RWPE2 (cell line): ENCODE measurements around the gene OR4X2.

Experiments used
- ATAC-seq: fragments of 200-7000 bp; cut with Tn5 transposase; 3 replicates; pipeline ENCODE4 v1.9.1; 2021; ENCODE audit warnings: low read depth
- DNase-seq: peaks from one replicate; pipeline ENCODE4 v3.0.0-alpha.2; 2020; ENCODE audit warnings: low spot score
- H3K27ac ChIP-seq: fragments of 450-650 bp; 2 replicates; pipeline ENCODE4 v1.5.1; 2017; ENCODE audit warnings: mild to moderate bottlenecking; ENCODE audit not compliant: poor library complexity, severe bottlenecking
- H3K27me3 ChIP-seq: fragments of 250-450 bp; sonication (Bioruptor Pico); 2 replicates; pipeline ENCODE4 v1.5.1; 2021; ENCODE audit warnings: mild to moderate bottlenecking, moderate library complexity; ENCODE audit not compliant: insufficient read depth, poor library complexity, severe bottlenecking
- H3K36me3 ChIP-seq: fragments of 250-450 bp; sonication (Bioruptor Pico); 2 replicates; pipeline ENCODE4 v1.5.1; 2020; ENCODE audit warnings: low read depth, mild to moderate bottlenecking, moderate library complexity
- H3K4me1 ChIP-seq: fragments of 250-450 bp; sonication (Bioruptor Pico); 2 replicates; pipeline ENCODE4 v1.5.1; 2021; ENCODE audit warnings: mild to moderate bottlenecking, moderate library complexity; ENCODE audit not compliant: insufficient read depth, poor library complexity, severe bottlenecking
- H3K4me3 ChIP-seq: fragments of 250-450 bp; sonication (Bioruptor Pico); 2 replicates; pipeline ENCODE4 v1.5.1; 2021; ENCODE audit warnings: mild to moderate bottlenecking, moderate library complexity; ENCODE audit not compliant: severe bottlenecking
- H3K9me3 ChIP-seq: fragments of 250-450 bp; sonication (Bioruptor Pico); 2 replicates; pipeline ENCODE4 v1.5.1; 2021; ENCODE audit warnings: mild to moderate bottlenecking, moderate library complexity; ENCODE audit not compliant: severe bottlenecking
- TF ChIP-seq, protein P1 (sequence below): fragments of 450-650 bp; IDR thresholded peaks from one replicate; pipeline ENCODE4 v1.5.1; 2017; ENCODE audit warnings: mild to moderate bottlenecking, moderate library complexity; ENCODE audit not compliant: poor library complexity, severe bottlenecking

Gene OR4X2, protein sequence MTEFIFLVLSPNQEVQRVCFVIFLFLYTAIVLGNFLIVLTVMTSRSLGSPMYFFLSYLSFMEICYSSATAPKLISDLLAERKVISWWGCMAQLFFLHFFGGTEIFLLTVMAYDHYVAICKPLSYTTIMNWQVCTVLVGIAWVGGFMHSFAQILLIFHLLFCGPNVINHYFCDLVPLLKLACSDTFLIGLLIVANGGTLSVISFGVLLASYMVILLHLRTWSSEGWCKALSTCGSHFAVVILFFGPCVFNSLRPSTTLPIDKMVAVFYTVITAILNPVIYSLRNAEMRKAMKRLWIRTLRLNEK

DNA sequence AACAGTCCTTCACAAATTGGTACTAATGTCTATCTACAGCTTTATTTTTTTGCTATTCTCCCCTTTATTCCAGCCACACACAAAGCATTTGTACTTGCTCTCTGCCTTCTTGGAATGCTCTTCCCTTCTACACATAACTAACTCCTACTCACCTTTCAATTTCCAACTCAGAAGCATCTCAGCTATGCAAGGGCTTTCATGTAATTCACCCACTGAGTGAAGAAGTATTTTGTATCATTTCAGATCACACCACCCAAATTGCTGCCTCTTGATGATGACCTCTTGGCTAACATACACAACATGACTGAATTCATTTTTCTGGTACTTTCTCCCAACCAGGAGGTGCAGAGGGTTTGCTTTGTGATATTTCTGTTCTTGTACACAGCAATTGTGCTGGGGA is at the start of gene OR4X2:
TSS of gene OR4X2 (plus strand) at position 301 of the 400 bp plus-strand sequence. CDS start at position 301, 0 bp downstream.
- Histone ChIP-seq H3K4me1 (no peaks in the 10 kb centered on the region), H3K36me3 (no peaks in the 10 kb centered on the region), H3K9me3 (no peaks in the 10 kb centered on the region), H3K27me3 (no peaks in the 10 kb centered on the region), H3K27ac (no peak within 1 kb of the TSS), H3K4me3 (no peak within 1 kb of the TSS)
- ATAC-seq: no peak
- TF ChIP-seq, protein P1, sequence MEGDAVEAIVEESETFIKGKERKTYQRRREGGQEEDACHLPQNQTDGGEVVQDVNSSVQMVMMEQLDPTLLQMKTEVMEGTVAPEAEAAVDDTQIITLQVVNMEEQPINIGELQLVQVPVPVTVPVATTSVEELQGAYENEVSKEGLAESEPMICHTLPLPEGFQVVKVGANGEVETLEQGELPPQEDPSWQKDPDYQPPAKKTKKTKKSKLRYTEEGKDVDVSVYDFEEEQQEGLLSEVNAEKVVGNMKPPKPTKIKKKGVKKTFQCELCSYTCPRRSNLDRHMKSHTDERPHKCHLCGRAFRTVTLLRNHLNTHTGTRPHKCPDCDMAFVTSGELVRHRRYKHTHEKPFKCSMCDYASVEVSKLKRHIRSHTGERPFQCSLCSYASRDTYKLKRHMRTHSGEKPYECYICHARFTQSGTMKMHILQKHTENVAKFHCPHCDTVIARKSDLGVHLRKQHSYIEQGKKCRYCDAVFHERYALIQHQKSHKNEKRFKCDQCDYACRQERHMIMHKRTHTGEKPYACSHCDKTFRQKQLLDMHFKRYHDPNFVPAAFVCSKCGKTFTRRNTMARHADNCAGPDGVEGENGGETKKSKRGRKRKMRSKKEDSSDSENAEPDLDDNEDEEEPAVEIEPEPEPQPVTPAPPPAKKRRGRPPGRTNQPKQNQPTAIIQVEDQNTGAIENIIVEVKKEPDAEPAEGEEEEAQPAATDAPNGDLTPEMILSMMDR: no peak
- no peak for DNase-seq

DNA sequence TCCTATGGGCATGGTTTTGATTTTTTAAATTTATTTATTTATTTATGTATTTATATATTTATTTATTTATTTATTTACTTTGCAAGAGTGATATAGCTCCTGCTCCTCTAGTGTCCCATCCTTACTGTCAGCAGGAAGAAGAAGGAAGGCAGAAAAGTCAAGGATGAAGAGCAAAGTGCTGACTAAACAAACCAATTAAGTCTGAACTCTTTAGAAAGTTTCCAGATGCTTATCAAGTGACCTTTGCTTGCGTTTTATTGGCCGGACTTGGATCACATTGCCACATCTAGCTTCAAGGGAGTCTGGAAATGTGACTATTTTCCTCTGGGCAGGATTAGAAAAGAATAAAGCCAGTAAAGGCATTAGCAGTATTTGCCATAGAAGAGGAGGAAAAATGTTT is 37.0 kb upstream of the OR4X2 start:
- TF ChIP-seq, protein P1: no peak
- Histone ChIP-seq H3K27ac (no peak overlapping the region), H3K4me1 (no peaks in the 10 kb centered on the region), H3K36me3 (no peaks in the 10 kb centered on the region), H3K4me3 (no peak overlapping the region), H3K27me3 (no peaks in the 10 kb centered on the region), H3K9me3 (no peaks in the 10 kb centered on the region)
- ATAC-seq (no peak), DNase-seq (no peak)

DNA sequence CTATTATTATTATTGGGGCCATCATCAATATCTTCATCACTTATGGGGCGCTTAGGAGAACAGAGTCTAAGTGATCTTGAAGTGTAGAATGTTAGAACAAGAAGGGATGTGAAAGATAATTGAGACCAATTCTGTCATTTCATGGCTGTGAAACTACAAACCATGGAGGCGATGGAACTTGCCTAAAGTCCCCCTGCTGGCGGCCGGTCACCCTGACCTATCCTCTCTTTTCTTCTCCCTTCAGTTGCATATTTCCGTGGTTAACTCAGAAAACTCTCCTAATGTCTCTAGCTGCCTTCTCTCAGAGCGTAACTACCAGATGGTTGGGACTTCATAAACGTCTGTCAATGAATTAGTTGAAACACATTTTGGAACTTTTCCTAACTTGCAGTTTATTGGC is 34.9 kb upstream of the OR4X2 start:
- no peaks in the 10 kb centered on the region for H3K4me1 ChIP-seq
- TF ChIP-seq, protein P1: no peak
- H3K4me3 ChIP-seq: no peak overlapping the region
- no peaks in the 10 kb centered on the region for H3K9me3 ChIP-seq
- H3K36me3 ChIP-seq: no peaks in the 10 kb centered on the region
- ATAC-seq (no peak), DNase-seq (no peak)
- no peaks in the 10 kb centered on the region for H3K27me3 ChIP-seq
- no peak overlapping the region for H3K27ac ChIP-seq

DNA sequence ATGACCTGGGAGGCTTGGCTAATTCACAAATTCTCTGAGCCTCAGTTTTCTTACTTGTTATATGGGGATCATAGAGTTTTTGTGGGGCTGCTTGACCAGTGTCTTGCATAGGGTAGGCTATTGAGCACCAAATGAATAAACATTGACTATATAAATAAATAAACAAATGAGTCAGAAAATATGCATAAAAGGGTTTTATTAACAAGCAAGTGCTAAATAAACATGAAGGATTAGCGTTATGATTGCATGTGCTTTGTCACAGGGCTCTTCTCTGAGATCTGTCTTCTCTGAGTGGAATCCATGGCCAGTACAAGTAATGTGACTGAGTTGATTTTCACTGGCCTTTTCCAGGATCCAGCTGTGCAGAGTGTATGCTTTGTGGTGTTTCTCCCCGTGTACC is 28.4 kb upstream of the OR4X2 start, which contains the start of gene OR4B1:
TSS of gene OR4B1 (plus strand) at position 301 of the 400 bp plus-strand sequence. CDS start at position 301, 0 bp downstream.
- H3K9me3 ChIP-seq: no peaks in the 10 kb centered on the region
- no peak for ATAC-seq

More for the DNA sequence above, 28.4 kb upstream of the OR4X2 start, which contains the start of gene OR4B1:
- no peaks in the 10 kb centered on the region for H3K27me3 ChIP-seq
- no peaks in the 10 kb centered on the region for H3K4me1 ChIP-seq
- H3K27ac ChIP-seq: no peak within 1 kb of the TSS
- TF ChIP-seq, protein P1: no peak
- H3K4me3 ChIP-seq: no peak within 1 kb of the TSS
- H3K36me3 ChIP-seq: no peaks in the 10 kb centered on the region
- DNase-seq: no peak
